ENCODE results near the gene B4GALT2.

Gene B4GALT2

DNA sequence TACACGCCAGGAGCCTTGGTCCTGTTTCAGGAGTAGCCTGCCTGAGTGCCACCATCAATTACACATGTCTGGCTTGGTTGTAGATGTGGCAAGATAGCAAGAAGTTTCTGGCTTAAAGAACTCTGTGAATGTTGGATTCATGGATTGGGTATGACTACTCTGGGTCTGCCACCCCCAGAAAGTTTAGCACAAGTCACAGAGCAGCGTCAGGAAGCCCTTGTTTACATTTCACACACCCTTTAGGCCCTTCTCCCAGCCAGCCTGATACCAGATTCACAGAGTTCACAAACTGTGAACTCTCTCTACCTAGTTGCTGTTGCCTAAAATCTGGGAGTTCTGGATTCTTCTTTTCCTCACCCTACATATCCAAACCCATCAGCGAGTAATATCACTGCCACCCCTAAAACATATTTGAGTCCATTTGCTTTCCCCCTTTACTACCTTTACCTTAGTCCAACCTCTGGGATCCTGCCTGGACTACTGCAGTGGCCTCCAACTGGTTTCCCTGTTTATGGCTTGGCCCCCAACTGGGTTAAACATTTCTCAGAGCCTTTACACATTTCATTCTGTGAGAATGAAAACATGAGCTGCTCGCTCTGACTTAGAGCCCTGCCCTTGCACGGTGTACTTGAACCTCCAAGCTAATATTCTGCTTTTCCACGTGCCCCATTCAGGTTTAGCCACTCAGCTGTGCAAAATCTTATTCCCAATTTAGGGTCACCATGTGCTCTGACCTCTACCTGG is 8.3 kb downstream of the B4GALT2 start:
- FAIRE-seq, result no peak

GRCh38 chr1:43990271-43991199 is 11.5 kb downstream of the B4GALT2 start:
- no peak for FAIRE-seq

DNA sequence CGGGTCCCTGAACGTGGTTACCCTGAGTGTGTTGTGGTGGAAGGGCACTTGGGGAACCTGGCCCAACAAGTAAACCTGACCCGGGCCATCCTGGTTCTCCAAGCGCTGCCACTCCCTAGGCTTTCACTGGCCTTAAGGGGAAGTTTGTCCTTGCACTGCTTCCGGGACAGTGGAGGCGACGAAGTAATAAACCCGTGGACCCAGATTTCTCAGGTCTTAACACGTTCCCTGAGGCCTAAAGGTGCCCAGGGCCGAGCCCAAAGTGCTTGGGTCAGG is 12.1 kb downstream of the B4GALT2 start:
- no peak for FAIRE-seq

DNA sequence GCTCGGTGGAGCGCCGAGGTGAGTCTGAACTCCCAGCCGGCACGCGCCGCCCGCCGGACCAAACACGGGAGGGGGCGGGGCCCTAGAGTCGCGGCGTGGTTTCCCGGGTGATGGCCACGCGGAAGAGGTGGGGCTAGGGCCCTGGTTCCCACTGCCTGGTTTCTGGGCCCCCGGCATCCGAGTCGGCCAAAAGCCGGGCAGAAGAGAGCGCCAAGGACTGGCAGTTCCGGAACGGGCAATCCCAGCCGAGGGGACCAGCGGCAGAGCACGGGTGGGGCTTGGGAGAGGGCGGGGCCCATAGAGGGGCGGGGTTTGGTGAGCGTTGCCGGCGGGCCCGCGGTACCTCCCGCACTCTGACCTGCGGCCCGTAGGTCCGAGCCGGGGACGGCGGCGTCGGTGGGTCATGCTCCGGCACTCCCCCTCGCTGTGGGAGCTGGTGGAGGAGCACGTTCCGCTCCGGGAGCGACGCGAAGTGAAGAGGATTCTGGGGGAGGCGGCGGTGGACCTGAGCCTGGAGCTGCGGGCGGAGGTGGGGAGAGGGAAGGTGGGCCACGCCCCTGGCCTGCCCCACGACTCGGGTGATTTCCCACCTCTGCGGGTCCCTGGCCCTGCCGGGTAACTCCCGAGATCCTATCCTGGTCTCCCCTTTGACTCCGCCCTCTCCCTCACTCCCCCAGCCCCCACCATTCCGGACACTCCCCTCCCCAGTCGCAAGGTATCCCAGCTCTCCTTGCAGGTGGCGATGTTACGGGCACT is 12.6 kb downstream of the B4GALT2 start, which contains the start of gene CCDC24:
TSS of gene CCDC24 (plus strand) at position 124 of the 756 bp plus-strand sequence. CDS start at position 404, 280 bp downstream.
- no peak for FAIRE-seq

DNA sequence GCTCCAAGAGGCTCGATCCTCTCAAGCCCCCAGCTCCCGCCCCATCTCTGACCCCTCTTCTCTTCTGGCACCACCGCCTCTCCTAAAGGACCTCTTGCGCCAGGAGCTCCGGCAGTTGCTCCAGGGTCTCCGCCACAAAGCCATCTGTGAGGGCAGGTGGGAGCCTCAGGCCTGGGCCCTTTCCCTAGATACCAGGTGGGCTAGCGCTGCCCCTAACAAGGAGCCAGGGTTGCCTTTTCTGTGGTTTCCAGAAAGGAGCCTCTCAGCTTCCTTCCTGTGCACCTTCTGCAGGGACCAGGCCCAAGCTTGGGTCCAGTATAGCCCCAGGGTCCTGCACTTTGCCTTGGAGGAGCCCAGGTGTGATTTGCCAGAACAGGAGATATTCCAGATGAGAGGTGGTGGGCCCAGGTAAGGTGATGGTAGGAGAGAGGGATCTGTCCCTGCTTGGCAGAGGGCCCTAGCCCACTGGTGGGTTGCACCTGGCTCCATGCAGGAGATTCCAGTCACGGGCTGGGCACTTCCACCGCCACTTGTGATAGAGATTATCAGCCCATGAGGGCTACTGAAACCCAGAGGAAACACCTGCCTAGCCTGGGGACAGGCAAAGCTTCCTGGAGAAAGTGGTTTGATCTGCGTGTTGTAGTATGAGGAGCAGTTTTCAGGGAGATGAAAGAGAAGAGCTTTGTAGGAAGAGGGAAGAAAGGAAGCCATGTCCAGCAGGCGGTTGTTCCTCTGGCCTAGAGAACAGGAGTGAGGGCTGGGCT is 13.4 kb downstream of the B4GALT2 start:
- FAIRE-seq, result no peak

- no peak for FAIRE-seq
Observed at GRCh38 chr1:43993206-43993914, 14.3 kb downstream of the B4GALT2 start.

GRCh38 chr1:43994071-43994470 is 15.1 kb downstream of the B4GALT2 start:
- no peak for FAIRE-seq

- no peak for FAIRE-seq
Observed at GRCh38 chr1:43994794-43995790, 16.1 kb downstream of the B4GALT2 start.

- no peak for FAIRE-seq
Observed at GRCh38 chr1:43995984-43996732, 17.1 kb downstream of the B4GALT2 start.

- FAIRE-seq, result no peak
Observed at GRCh38 chr1:43996733-43997115, 17.7 kb downstream of the B4GALT2 start.

DNA sequence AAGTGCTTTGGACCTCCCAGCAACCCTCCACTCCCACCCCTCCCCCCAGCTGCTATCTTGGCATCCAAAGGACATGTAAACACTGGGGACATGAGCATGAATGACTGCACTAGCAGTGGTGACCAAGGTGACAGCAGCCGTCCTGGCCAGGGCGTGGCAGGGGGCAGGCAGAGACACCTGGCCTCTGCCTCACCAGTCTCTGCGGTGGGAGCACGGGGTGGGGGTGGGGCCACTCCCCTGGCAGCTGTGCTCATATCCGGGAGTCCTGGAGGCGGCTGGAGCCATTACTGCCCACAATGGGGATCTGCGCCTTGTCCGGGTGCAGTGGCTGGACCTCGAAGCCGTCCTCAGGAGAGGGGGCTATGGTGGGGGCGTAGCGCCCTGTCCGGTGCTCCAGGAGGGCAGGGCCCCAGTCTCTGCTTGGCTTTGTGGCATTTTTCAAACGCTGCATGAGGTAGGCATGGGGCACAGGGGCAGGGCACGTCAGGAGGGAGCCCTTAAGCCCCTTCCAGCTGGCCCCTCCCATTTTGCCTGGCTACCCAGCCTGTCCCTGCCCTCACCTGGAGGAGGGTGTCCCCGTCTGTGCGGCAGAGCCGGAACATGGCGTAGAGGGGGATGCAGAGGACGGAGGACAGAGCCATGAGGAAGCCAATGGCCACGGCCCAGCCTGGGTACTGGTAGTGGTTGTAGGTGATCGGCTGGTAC is 18.4 kb downstream of the B4GALT2 start:
- no peak for FAIRE-seq

DNA sequence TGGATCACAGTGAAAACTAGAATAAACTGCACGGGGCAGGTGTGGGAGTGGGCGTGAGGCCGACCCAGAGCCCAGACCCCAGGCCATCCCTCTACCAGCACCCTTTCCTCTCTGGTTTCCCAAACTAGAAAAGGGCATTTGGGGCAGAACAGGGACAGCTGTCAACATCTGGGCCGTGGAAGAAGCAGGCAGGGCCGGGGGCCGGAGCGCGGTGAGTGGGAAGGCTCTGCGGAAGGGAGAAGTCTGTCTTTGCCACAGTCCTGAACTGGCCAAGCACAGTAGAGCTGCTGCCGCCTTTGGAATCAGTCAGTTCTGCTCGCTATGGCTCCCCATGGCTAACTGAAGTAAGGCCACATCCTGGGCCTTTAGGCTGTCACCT is 19.0 kb downstream of the B4GALT2 start:
- FAIRE-seq, result no peak

DNA sequence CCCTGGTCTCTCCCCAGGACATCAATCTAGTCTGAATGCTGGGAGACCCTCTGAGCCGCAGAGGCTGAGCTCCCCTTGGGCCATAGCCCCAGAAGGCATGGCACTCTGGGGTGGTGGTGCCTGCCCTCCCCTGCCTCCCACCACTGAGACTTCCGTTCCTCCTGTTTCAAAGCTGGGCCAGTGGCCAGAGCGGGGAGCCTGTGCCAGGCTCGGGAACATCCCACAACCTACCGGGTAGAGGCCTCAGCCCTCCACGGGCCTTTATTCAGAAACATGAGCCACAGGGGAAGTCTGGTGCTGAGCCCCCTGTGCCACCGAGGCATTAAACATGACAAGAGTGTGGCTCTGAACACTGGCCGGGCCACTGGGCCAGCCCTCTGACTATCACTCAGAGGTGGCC is 20.4 kb downstream of the B4GALT2 start:
- no peak for FAIRE-seq

GRCh38 chr1:44000122-44000665 is 21.2 kb downstream of the B4GALT2 start:
- FAIRE-seq, result no peak

GRCh38 chr1:44002165-44002564 is 23.2 kb downstream of the B4GALT2 start:
- no peak for FAIRE-seq

GRCh38 chr1:44002606-44003157 is 23.7 kb downstream of the B4GALT2 start:
- FAIRE-seq, result no peak

GRCh38 chr1:44008259-44008658 is 29.2 kb downstream of the B4GALT2 start:
- FAIRE-seq, result no peak

- FAIRE-seq, result no peak
Observed at GRCh38 chr1:44010935-44011471, 32.0 kb downstream of the B4GALT2 start.

All from colon (tissue), 2 donors.